Suppressor macrophage treated with lipopolysaccharide for 1 hour (primary cell): ENCODE data around the gene GALNT8.
A peak's percentile ranks its signal among the peaks of the same experiment; 100 is the strongest.

Experiments used
- DNase-seq, 3 donors: peaks; one replicate each; pipeline ENCODE4 v3.0.0-alpha.2; 2020 to 2022

GALNT8 gene

DNA sequence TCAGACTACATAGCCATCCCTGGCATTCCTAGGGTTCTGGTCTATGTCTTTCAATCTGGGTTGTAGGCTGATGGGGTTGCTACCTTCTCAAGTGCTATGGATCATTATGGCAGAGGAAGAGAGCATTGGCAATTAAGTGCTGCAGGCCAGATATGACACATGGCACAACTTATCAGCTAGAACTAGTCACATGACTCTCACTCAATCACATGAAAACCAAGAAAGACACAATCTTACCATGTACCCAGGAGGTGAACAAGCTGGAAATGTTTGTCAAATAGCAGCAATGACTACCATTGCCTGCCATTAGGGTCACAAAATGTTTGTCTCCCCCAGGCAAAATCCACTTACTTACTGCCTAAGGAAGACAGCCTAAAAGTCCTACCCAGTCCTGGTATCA is 80.4 kb downstream of the GALNT8 start:
- no peak for DNase-seq

DNA sequence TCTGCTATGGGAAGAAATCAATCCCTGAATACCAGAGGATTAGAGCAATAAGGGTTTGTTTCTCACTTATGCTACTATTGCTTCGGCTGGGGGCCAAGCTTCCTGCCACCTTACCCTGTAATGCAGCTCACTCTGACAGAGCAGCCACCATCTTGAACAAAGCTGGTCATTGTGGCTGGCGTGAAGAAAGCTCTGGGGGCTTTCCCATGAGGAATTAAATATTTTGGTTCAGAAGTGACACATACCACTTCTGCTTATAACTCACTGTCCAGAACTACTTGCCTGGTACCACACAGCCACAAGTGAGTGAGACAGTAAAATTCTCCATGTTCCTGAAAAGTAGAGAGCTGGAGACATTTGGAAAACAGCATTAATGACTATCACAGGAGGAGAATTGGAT is 82.6 kb downstream of the GALNT8 start:
- peak; percentile 48 to 59 (median 55) for DNase-seq

DNA sequence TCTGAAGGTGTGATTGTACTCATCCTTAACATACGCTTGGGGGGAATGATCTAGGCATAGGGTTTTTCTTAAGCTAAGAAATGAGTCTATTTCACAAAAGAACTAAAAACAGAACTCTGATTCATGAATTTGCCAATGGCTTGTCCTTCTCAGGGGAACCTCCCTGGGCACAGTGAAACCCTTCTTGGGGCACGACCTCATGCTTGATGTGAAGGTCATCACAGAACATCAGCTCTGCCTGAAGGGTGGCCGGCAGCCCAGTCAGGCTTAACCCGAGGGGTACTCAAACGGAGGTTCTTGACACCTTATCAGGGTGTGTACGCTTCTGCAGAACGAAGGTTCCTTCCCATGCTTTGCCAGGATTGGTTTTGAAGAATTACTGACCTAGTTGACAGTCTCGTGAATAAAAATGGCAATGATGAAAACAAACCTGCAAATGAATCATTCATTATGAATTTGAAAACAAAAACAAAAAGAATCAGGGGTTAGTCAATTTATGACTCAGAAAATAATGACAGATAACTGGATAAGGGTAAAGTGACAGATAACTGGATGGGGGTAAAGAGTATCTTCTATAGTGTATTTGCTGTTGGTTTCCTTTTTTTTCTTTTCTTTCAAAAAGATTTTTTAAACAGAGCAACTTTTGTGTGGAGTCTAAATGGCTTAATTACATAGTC is 86.4 kb downstream of the GALNT8 start:
- no peak for DNase-seq

DNA sequence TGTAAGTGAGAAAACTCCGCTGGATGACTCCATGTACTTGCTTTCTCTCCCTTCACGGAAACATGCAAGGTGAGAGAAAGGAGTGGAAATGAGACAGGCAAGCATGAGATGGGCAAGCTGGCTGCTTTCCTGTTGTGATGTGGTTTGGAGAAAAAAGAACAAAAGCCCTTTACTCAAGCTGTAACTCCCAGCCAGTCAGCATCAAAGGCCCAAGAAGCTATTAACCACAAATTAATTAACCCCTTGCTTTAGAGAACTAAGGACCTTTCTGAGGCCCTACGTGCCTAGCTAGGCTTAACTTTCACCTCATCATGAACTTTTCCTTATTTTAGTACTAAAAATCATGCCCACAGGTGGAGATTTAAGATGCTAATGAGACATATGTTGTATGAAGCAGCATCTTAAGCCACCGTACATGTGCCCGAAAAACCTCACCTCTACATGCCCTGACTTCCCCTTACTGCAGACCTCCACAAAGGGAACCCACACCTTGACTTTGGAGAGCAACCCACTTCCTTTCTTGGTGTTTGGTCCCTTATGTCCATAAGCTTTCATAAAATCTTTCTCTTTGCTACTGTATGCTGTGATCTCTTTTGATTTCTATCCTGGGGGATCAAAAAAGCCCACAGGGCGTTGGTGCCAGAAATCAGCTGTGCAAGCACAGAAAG is 87.0 kb downstream of the GALNT8 start:
- DNase-seq: no peak

DNA sequence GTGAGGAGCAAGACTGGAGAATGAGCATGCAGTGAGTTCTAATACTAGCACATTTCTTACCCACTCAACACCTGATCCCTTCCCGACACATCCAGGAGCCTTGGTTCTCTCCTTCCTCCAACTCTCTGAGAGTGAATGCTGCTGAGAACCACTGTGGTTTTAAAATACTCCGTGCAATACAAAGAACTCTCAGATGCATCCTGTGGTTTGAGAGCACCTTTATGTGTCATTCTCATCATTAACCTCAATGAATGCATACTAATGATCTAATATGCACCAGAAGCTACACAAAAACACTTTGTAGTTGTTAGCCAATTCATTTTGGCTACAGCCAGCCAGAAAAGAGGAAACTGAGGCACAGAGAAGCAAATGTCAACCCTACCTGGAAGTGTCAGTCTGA is 87.6 kb downstream of the GALNT8 start:
- DNase-seq: no peak

DNA sequence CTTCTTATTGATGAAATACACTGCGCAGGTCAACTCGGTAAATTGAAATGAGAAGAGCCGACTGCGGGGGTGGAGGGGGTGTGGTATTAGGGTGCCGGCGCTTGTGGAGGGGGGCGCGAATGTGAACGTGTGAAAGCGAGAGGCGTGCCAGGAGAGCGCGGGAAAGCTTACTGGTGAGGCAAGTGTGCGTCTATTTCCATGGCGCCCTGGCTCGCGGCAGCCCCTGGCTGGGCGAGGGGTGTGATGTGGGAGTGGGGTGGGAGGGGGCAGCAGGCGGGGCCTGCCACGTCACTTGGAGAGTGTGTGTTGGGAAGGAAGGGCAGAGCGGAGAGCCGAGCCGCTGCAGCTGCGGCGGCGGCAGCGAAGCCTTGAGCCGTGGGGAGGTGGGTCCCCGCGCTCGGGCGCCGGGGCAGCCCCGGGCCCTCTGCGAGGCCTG is 88.8 kb downstream of the GALNT8 start:
- DNase-seq: no peak

DNA sequence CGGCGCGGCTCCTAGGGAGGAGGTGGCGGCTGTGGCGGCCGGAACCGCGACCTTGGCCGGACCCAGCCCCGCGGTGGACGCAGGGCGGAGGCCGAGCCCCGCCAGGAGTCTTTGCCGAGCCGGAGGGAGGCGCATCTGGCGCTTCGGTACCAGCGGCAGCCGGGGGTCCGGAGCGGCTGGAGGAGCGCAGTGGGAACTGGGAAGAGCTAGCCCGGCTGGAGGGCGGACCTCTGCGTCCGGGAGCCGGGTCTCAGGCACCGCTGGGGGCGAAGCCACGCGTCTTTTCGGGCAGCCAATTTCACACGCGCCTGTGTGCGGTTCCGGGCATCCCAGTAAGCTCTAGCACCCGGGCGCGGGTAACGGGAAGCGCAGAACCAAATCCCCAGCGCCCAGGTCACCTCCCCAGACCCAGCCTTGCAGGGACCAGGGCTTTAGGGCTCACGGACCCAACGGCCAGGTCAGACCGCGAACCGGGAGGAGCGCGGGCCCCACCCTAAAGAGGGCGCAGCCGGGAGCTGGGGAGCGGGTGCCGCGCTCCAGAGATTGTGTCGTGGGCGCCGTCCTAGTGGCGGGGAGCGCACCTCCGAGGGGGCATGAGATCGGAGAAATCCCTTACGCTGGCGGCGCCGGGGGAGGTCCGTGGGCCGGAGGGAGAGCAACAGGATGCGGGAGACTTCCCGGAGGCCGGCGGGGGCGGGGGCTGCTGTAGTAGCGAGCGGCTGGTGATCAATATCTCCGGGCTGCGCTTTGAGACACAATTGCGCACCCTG is 89.4 kb downstream of the GALNT8 start:
- DNase-seq: no peak

DNA sequence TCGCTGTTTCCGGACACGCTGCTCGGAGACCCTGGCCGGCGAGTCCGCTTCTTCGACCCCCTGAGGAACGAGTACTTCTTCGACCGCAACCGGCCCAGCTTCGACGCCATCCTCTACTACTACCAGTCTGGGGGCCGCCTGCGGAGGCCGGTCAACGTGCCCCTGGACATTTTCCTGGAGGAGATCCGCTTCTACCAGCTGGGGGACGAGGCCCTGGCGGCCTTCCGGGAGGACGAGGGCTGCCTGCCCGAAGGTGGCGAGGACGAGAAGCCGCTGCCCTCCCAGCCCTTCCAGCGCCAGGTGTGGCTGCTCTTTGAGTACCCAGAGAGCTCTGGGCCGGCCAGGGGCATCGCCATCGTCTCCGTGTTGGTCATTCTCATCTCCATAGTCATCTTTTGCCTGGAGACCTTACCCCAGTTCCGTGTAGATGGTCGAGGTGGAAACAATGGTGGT is 90.0 kb downstream of the GALNT8 start:
- DNase-seq: no peak

DNA sequence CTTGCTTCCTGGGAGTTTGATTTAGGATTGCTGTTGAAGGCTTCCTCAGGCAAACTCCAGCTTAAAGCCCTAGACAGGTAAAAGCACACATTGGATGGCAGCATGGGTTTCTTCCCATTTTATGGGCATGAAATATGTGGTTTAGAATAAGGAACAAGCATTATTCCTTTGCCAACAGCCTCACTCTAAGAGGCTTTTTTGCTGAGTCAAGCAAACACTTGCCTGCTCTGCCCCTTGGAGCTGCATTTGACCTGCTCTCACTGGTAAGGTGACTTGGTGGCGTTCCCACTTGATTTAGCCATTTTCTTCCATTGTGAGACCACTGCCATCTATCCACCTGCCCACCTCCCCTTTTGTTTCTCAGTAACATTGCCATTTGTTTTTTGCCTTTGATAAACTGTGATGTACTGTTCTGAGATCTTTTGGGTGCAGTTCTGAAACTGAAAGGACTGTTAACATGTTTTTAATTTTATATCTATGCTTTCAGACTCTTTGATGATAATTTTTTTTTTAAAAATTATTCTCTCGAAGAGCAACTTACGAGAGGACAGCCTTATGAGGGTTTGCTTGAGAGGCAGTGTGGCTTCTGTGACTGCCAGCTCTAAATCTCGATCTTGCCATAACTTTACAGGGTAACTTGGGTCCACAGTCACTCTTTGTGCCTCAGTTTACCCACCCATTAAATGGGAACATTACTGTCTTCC is 92.6 kb downstream of the GALNT8 start:
- no peak for DNase-seq

DNA sequence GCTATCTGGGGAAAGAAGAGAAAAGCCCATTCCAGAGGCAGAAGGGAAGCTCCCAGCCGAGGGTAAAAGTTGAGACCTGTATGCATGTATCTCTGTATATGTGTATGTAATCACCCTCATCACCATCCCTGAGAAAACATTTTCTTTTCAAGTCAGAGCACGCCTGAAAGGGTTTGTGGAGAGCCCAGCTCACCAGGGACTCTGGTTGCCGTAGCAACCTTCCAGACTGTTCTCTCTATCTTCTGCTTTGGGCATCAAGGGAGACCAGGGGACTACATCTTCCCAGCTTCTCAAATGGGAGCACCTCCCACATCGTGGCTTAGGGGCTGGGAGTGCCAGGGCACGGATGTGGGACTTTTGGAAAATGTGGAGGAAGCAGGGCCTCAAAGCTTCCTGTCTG is 93.5 kb downstream of the GALNT8 start:
- DNase-seq: peak in 1 of 3 donors; percentile 27

DNA sequence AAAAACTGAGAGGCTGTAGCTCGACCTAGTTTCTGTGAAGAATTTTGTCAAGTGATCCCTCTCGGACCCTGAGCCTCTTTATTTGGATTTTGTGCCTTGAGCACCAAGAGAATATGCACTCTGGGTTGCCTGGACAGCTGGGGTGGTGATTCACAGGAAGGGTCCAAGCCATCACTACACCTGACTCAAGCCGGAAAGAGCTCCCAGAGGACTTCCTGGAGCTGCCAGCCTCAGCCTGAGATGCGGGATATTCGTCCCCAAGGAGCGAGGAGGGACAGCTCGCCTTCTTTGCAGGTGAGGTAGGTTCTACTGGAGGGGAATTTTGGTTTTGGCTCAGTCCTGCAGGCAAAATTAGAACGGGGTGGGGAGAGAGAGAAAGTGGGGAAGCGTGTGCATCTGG is 94.3 kb downstream of the GALNT8 start:
- no peak for DNase-seq

DNA sequence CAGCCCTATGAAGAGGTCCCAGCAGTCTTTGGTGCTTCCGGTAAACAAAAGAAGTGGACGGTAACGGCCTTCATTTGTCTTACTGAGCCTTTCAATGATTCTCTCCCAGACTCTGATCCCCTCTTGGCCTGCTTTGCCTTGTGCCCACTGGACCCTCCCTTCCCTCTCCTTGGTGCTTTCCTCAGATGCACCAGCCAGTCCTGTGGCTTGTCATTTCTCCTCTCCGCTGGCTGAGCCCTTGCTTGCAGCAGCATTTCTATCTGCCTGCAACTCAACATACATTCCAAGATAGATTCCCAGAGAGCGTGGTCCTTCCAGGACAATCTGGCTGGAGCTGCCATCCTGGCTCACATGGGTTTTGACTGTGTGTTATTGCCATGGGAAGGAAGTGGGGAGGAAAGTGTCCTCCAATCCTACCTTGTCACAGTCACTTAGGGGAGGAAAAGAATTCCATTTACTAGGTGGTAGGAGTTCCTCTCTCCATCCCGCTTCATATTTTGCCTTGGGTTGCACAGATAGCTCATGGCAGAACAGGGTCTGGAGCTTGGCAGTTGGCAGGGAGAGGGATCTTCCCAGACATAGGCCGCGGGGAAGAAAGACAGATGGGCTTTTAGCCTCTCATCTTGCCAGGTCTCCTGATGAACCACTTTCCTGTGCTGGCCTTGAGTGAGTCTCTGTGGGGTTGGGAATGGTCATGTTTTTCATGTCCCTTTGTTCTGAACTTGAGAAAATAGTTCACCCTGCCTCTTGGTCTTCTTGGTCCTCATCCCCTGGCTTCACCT is 96.7 kb downstream of the GALNT8 start:
- DNase-seq: no peak

DNA sequence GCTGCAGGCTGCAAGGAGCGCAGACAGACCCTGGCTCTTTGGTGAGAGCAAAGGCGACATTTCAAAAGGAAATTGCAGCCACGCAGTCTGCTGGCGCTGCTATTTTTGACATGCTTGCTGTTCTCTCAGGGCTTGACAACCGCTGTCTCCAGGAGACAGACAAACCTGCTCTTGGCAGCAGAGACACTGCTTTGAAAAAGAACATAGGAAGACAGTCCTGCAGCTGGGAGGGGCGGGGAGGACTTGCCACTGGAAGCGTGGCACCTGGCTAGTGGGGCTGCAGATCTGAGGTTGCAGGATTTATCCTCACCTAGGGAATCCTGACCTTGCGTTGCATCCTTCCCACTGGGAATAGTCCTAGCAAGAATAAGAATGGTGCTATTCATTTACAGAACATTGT is 97.7 kb downstream of the GALNT8 start:
- no peak for DNase-seq

DNA sequence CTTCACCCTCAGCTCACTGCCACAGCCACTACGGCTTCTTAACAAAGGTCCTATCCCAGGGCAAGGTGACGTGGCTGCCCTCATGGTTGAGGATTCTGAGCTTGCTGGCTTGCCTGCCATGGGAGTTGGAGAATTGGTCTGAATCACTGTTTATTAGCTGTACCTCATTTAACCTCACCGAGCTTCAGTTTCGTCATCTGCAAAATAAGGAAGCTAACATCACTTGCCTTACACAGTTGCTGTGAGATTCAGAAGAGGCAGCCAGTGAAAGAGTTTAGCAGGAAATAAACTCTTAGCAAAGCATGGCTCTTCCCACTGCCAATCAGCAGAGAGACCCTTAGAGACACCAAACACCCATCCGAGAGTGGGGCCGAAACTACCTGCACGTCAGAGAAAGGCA is 99.5 kb downstream of the GALNT8 start:
- peak; percentile 73 to 80 (median 80) for DNase-seq

DNA sequence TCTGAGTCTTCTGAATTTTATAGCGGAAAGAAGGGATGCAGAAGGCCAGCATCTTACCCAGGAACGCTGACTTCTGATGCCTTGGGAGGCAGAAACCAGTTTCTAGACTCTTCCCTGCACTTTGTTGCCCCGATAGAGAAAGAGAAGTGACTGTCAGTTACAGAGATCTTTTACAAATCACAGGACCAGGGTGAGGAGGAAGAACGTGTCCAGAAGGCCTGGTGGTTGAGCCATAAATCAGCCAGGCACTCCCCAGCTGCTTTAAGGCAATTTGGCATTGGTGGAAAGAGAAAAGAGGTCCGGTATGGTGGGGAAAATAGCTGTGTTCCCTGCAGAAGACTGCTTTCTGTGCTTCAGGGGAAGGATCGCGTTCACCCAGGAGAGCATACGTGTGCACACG is 100.8 kb downstream of the GALNT8 start:
- DNase-seq: no peak
